Neuron (in vitro differentiated cells): ENCODE measurements around the gene ADK.
"Not testable (repeated sequence)": the region's sequence is repeated elsewhere in the genome, so short reads cannot be mapped to it uniquely, and the experiment has no call there.

Source experiments
- H2AFZ ChIP-seq: one replicate; pipeline ENCODE4 v1.6.1; 2013; ENCODE audit warnings: low read depth, mild to moderate bottlenecking, inconsistent platforms, low read length, moderate library complexity
- H3K27me3 ChIP-seq: one replicate; pipeline ENCODE4 v1.6.1; 2013; ENCODE audit warnings: low read length; ENCODE audit not compliant: insufficient read depth
- H3K36me3 ChIP-seq: one replicate; pipeline ENCODE4 v1.6.1; 2013; ENCODE audit warnings: low read length; ENCODE audit not compliant: insufficient read depth
- H3K4me1 ChIP-seq: one replicate; pipeline ENCODE4 v1.6.1; 2013; ENCODE audit warnings: low read length; ENCODE audit not compliant: insufficient read depth
- H3K4me3 ChIP-seq: 2 replicates; pipeline ENCODE4 v1.5.1; 2013; ENCODE audit warnings: mild to moderate bottlenecking, low read length, moderate library complexity
- H3K9me3 ChIP-seq: one replicate; pipeline ENCODE4 v1.6.1; 2013; ENCODE audit warnings: low read length

Gene ADK

GRCh38 chr10:74575191-74575720, 424.2 kb downstream of the ADK start:
- no peaks in the 10 kb centered on the region for H3K27me3 ChIP-seq
- peaks cover 4% of the 10 kb centered on the region for H3K9me3 ChIP-seq
- peaks cover 2% of the 10 kb centered on the region for H3K4me1 ChIP-seq
- H3K36me3 ChIP-seq, result peaks cover 2% of the 10 kb centered on the region
- no peak overlapping the region for H3K4me3 ChIP-seq
- no peak overlapping the region for H2AFZ ChIP-seq

- Histone ChIP-seq H3K9me3 (peaks cover 7% of the 10 kb centered on the region), H3K36me3 (peaks cover 2% of the 10 kb centered on the region), H3K27me3 (no peaks in the 10 kb centered on the region), H2AFZ (no peak overlapping the region), H3K4me1 (peaks cover 2% of the 10 kb centered on the region), H3K4me3 (no peak overlapping the region)
Measured at GRCh38 chr10:74575912-74576311, 424.9 kb downstream of the ADK start.

GRCh38 chr10:74576586-74576985, 425.6 kb downstream of the ADK start:
- H3K27me3 ChIP-seq, result no peaks in the 10 kb centered on the region

GRCh38 chr10:74580438-74580837, 429.4 kb downstream of the ADK start:
- H3K27me3 ChIP-seq, H2AFZ ChIP-seq, H3K4me3 ChIP-seq, H3K9me3 ChIP-seq, H3K36me3 ChIP-seq: not testable (repeated sequence)
- H3K4me1 ChIP-seq, result peaks cover 11% of the 10 kb centered on the region

More at GRCh38 chr10:74576586-74576985, 425.6 kb downstream of the ADK start:
- Histone ChIP-seq H3K36me3 (peaks cover 2% of the 10 kb centered on the region), H3K4me3 (no peak overlapping the region), H3K9me3 (peaks cover 7% of the 10 kb centered on the region), H2AFZ (no peak overlapping the region), H3K4me1 (peaks cover 2% of the 10 kb centered on the region)

GRCh38 chr10:74582566-74582965, 431.5 kb downstream of the ADK start:
- Histone ChIP-seq H3K4me1 (peaks cover 18% of the 10 kb centered on the region), H3K36me3 (no peaks in the 10 kb centered on the region), H2AFZ (no peak overlapping the region), H3K27me3 (no peaks in the 10 kb centered on the region), H3K9me3 (peaks cover 2% of the 10 kb centered on the region), H3K4me3 (no peak overlapping the region)

GRCh38 chr10:74585231-74586087, 434.4 kb downstream of the ADK start:
- Histone ChIP-seq H3K27me3 (no peaks in the 10 kb centered on the region), H2AFZ (peak overlapping the region; percentile 23), H3K36me3 (no peaks in the 10 kb centered on the region), H3K4me3 (peak overlapping the region; percentile 5), H3K4me1 (peaks cover 39% of the 10 kb centered on the region), H3K9me3 (peaks cover 2% of the 10 kb centered on the region)

- peaks cover 41% of the 10 kb centered on the region for H3K4me1 ChIP-seq
- peak overlapping the region; percentile 23 for H2AFZ ChIP-seq
- no peaks in the 10 kb centered on the region for H3K36me3 ChIP-seq
- no peaks in the 10 kb centered on the region for H3K27me3 ChIP-seq
- H3K4me3 ChIP-seq, result no peak overlapping the region
- H3K9me3 ChIP-seq, result no peaks in the 10 kb centered on the region
Measured at GRCh38 chr10:74586088-74586585, 435.1 kb downstream of the ADK start.

- Histone ChIP-seq H2AFZ (no peak overlapping the region), H3K36me3 (no peaks in the 10 kb centered on the region), H3K4me1 (peaks cover 41% of the 10 kb centered on the region), H3K9me3 (no peaks in the 10 kb centered on the region), H3K27me3 (no peaks in the 10 kb centered on the region), H3K4me3 (no peak overlapping the region)
Measured at GRCh38 chr10:74587109-74587854, 436.3 kb downstream of the ADK start.

- Histone ChIP-seq H2AFZ (no peak overlapping the region), H3K36me3 (no peaks in the 10 kb centered on the region), H3K9me3 (no peaks in the 10 kb centered on the region), H3K27me3 (no peaks in the 10 kb centered on the region), H3K4me3 (no peak overlapping the region), H3K4me1 (peaks cover 41% of the 10 kb centered on the region)
Measured at GRCh38 chr10:74589226-74589673, 438.2 kb downstream of the ADK start.

- Histone ChIP-seq H3K36me3 (no peaks in the 10 kb centered on the region), H3K4me1 (peaks cover 36% of the 10 kb centered on the region), H2AFZ (no peak overlapping the region), H3K9me3 (no peaks in the 10 kb centered on the region), H3K4me3 (no peak overlapping the region), H3K27me3 (no peaks in the 10 kb centered on the region)
Measured at GRCh38 chr10:74589851-74590250, 438.8 kb downstream of the ADK start.

- Histone ChIP-seq H3K4me1 (peaks cover 19% of the 10 kb centered on the region), H3K4me3 (no peak overlapping the region)
Measured at GRCh38 chr10:74593470-74593869, 442.4 kb downstream of the ADK start.

GRCh38 chr10:74596713-74597112, 445.7 kb downstream of the ADK start:
- Histone ChIP-seq H3K27me3 (no peaks in the 10 kb centered on the region), H3K36me3 (no peaks in the 10 kb centered on the region), H2AFZ (no peak overlapping the region), H3K4me1 (no peaks in the 10 kb centered on the region), H3K4me3 (no peak overlapping the region), H3K9me3 (no peaks in the 10 kb centered on the region)

More at GRCh38 chr10:74593470-74593869, 442.4 kb downstream of the ADK start:
- Histone ChIP-seq H3K27me3 (no peaks in the 10 kb centered on the region), H3K36me3 (no peaks in the 10 kb centered on the region), H3K9me3 (no peaks in the 10 kb centered on the region), H2AFZ (no peak overlapping the region)
